ENCODE results near the gene PIGB. TPM values are rescaled to one million over a fixed set of nuclear protein-coding genes. Genes with fewer than 3 reads are reported as not detected.
"Not testable (repeated sequence)": the region's sequence is repeated elsewhere in the genome, so short reads cannot be mapped to it uniquely, and the experiment has no call there.

Gene PIGB
- total and polyA plus RNA-seq, 2 donors (not counting 1 experiment from before 2014, with no cell fraction given) = 18.8 to 27.4 TPM

- H3K9ac ChIP-seq (ENCODE audit: insufficient read depth, low read length) = peak overlapping the region; percentile 95
- TF ChIP-seq, protein P1, sequence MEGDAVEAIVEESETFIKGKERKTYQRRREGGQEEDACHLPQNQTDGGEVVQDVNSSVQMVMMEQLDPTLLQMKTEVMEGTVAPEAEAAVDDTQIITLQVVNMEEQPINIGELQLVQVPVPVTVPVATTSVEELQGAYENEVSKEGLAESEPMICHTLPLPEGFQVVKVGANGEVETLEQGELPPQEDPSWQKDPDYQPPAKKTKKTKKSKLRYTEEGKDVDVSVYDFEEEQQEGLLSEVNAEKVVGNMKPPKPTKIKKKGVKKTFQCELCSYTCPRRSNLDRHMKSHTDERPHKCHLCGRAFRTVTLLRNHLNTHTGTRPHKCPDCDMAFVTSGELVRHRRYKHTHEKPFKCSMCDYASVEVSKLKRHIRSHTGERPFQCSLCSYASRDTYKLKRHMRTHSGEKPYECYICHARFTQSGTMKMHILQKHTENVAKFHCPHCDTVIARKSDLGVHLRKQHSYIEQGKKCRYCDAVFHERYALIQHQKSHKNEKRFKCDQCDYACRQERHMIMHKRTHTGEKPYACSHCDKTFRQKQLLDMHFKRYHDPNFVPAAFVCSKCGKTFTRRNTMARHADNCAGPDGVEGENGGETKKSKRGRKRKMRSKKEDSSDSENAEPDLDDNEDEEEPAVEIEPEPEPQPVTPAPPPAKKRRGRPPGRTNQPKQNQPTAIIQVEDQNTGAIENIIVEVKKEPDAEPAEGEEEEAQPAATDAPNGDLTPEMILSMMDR (conservative IDR thresholded peaks at IDR 0.05 in 1 of 2, IDR thresholded peaks at IDR 0.05 in 1 of 2; ENCODE audit: low read depth in 1 of 2, low read length in 2 of 2) = peak; percentile 93 to 95
- no peak for TF ChIP-seq EZH2 (IDR thresholded peaks at IDR 0.05; ENCODE audit: low read length, missing control alignments)
- peak; percentile 72 to 81 for DNase-seq (ENCODE audit: low read depth in 2 of 2)
These were observed 28.4 kb upstream of the PIGB start for GRCh38 chr15:55290528-55291057.

DNA sequence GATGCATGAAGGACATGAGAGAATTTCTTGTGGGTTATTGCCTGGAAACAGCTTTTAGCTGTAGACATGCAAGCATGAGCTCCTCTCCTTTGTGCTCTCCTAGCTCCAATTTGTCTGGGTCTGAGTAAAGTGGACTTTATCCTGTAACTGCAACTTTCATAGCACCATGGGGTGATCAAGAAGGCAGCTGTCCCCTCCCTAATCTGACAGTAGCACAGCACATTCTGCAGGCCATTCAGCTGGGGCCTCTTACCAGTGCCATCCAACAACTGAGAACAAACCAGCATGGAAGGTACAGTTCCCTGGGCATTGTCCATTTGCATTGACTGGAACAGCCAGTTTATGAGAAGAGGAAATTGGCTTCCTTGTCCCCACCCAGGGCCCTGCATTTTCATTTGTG, 21.7 kb upstream of the PIGB start:
- H3K9me3 ChIP-seq (ENCODE audit: control insufficient read depth, insufficient read depth, low read depth, low read length) = no peaks in the 10 kb centered on the region
- H3K27ac ChIP-seq (ENCODE audit: insufficient read depth, low read length) = no peak overlapping the region
- no peak overlapping the region for H3K9ac ChIP-seq (ENCODE audit: insufficient read depth, low read length)
- no peaks in the 10 kb centered on the region for H3K36me3 ChIP-seq (ENCODE audit: control insufficient read depth, insufficient read depth, low read length)
- H2AFZ ChIP-seq (ENCODE audit: low read length) = no peak overlapping the region
- no peak overlapping the region for H3K4me3 ChIP-seq (replicated peaks in 1 of 4; ENCODE audit: control extremely low read depth in 1 of 4, insufficient read depth in 1 of 4, low read depth in 3 of 4, low read length in 4 of 4)
- no peak for TF ChIP-seq EZH2 (IDR thresholded peaks at IDR 0.05; ENCODE audit: low read length, missing control alignments)
- TF ChIP-seq, protein P1 (conservative IDR thresholded peaks at IDR 0.05 in 1 of 2, IDR thresholded peaks at IDR 0.05 in 1 of 2; ENCODE audit: low read depth in 1 of 2, low read length in 2 of 2) = no peak
- no peaks in the 10 kb centered on the region for H3K79me2 ChIP-seq (ENCODE audit: control insufficient read depth, insufficient read depth, low read length)
- H4K20me1 ChIP-seq (ENCODE audit: control insufficient read depth, extremely low read depth, insufficient read depth, low read length) = no peaks in the 10 kb centered on the region
- H3K4me1 ChIP-seq (ENCODE audit: control insufficient read depth, extremely low read depth, insufficient read depth, low read length) = no peaks in the 10 kb centered on the region
- no peak for DNase-seq (ENCODE audit: low read depth in 2 of 2)
- H3K4me2 ChIP-seq (ENCODE audit: extremely low read depth, insufficient read depth, low read length) = no peak overlapping the region
- no peaks in the 10 kb centered on the region for H3K27me3 ChIP-seq (ENCODE audit: control insufficient read depth, insufficient read depth, low read length)

More at GRCh38 chr15:55290528-55291057, 28.4 kb upstream of the PIGB start:
- Histone ChIP-seq H2AFZ (ENCODE audit: low read length) (peak overlapping the region; percentile 83), H3K79me2 (ENCODE audit: control insufficient read depth, insufficient read depth, low read length) (peaks cover 4% of the 10 kb centered on the region), H4K20me1 (ENCODE audit: control insufficient read depth, extremely low read depth, insufficient read depth, low read length) (no peaks in the 10 kb centered on the region), H3K4me2 (ENCODE audit: extremely low read depth, insufficient read depth, low read length) (peak overlapping the region; percentile 46), H3K4me3 (replicated peaks in 1 of 4; ENCODE audit: control extremely low read depth in 1 of 4, insufficient read depth in 1 of 4, low read depth in 3 of 4, low read length in 4 of 4) (peak overlapping the region; percentile 80 to 93 (median 87)), H3K27ac (ENCODE audit: insufficient read depth, low read length) (peak overlapping the region; percentile 96), H3K27me3 (ENCODE audit: control insufficient read depth, insufficient read depth, low read length) (no peaks in the 10 kb centered on the region), H3K9me3 (ENCODE audit: control insufficient read depth, insufficient read depth, low read depth, low read length) (no peaks in the 10 kb centered on the region), H3K36me3 (ENCODE audit: control insufficient read depth, insufficient read depth, low read length) (no peaks in the 10 kb centered on the region), H3K4me1 (ENCODE audit: control insufficient read depth, extremely low read depth, insufficient read depth, low read length) (peaks cover 2% of the 10 kb centered on the region)

DNA sequence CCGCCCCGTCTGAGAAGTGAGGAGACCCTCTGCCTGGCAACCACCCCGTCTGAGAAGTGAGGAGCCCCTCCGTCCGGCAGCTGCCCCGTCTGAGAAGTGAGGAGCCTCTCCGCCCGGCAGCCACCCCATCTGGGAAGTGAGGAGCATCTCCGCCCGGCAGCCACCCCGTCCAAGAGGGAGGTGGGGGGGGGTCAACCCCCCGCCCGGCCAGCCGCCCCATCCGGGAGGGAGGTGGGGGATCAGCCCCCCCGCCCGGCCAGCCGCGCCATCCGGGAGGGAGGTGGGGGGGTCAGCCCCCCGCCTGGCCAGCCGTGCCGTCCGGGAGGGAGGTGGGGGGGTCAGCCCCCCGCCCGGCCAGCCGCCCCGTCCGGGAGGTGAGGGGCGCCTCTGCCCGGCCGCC, 16.2 kb upstream of the PIGB start:
- H3K4me2 ChIP-seq (ENCODE audit: extremely low read depth, insufficient read depth, low read length); H3K9ac ChIP-seq (ENCODE audit: insufficient read depth, low read length); DNase-seq (ENCODE audit: low read depth in 2 of 2); H3K4me1 ChIP-seq (ENCODE audit: control insufficient read depth, extremely low read depth, insufficient read depth, low read length); H2AFZ ChIP-seq (ENCODE audit: low read length); H3K27me3 ChIP-seq (ENCODE audit: control insufficient read depth, insufficient read depth, low read length); H3K79me2 ChIP-seq (ENCODE audit: control insufficient read depth, insufficient read depth, low read length); H3K4me3 ChIP-seq (replicated peaks in 1 of 4; ENCODE audit: control extremely low read depth in 1 of 4, insufficient read depth in 1 of 4, low read depth in 3 of 4, low read length in 4 of 4); H3K36me3 ChIP-seq (ENCODE audit: control insufficient read depth, insufficient read depth, low read length); H3K9me3 ChIP-seq (ENCODE audit: control insufficient read depth, insufficient read depth, low read depth, low read length); H4K20me1 ChIP-seq (ENCODE audit: control insufficient read depth, extremely low read depth, insufficient read depth, low read length); H3K27ac ChIP-seq (ENCODE audit: insufficient read depth, low read length): not testable (repeated sequence)

Measured in fibroblast of lung (primary cell).